ENCODE measurements around the gene AGTR1.

DNA sequence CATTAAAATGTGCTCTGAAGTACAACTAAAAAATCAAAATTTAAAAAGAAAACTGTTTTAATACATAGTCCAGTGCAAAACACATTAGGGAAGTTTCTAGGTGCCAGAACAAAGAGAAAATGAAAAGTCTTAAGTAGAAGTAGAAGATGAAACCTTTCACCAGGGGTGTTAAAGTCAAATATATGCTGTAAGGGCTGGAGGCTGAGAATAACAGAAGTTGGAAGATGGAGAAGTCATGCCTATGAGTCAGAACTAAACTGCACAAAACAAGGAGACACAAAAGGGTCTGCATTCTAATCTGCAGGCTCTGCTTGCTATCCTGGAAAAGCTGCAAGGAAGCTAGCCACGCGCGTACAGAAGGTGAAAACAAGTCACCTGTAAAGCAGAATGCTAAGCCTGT is 81.2 kb downstream of the AGTR1 start:
- TF ChIP-seq CTCF (IDR thresholded peaks at IDR 0.05; ENCODE audit: low read length) (no peak), EZH2 (IDR thresholded peaks at IDR 0.05; ENCODE audit: borderline replicate concordance, low read length) (no peak)

Measured in OCI-LY1 (cell line).